K562 (cell line): ENCODE data around the gene NEDD9. TPM values are rescaled to one million over a fixed set of nuclear protein-coding genes. Genes with fewer than 3 reads are reported as not detected.

ENCODE experiments used
- ATAC-seq: fragments of 200-7000 bp; cut with Tn5 transposase; 3 replicates; pipeline ENCODE4 v1.9.1; 2020; ENCODE audit warnings: moderate library complexity
- BruUV-seq: library from RNA; stranded (reverse); fragments of 400-500 nt; replicated peaks from 2 replicates; lab custom pipeline; 2021; lab: Mats Ljungman, UMichigan
- CTCF ChIA-PET: fragments of 300-600 bp; formaldehyde crosslinking; extraction: SDS; loops from one replicate; lab custom pipeline; 2021; ENCODE audit warnings: low intra/inter-chr PET ratio; lab: Yijun Ruan, JAX
- POLR2A ChIA-PET: fragments of 300-600, 350-650 bp; sonication (Branson Sonifier 250); formaldehyde crosslinking; extraction: SDS; loops from one replicate; lab custom pipeline; 2021; ENCODE audit warnings: antibody characterized with exemption, inconsistent platforms; lab: Yijun Ruan, JAX
- DNase-seq, 4 experiments: peaks; one replicate each; pipeline versions ENCODE4 v3.0.0 to v3.0.0-alpha.2; 2011 to 2018; ENCODE audit warnings: low spot score in 3 of 4, mixed read lengths in 3 of 4; ENCODE audit errors: extremely low read depth in 1 of 4
- FAIRE-seq: peaks from 2 replicates; lab custom pipeline; 2011; peaks lifted over from hg19 to GRCh38; lab: Jason Lieb, UNC
- H2AFZ ChIP-seq: 2 replicates; pipeline ENCODE4 v1.6.0; 2011; ENCODE audit warnings: low read depth, low read length, control low read depth, inconsistent platforms
- H3K27ac ChIP-seq: fragments of 200-600 bp; 3 replicates; pipeline ENCODE4 v1.8.0; 2011; ENCODE audit warnings: low read depth, mild to moderate bottlenecking, control low read depth, inconsistent platforms, low read length, moderate library complexity, mixed read lengths; ENCODE audit errors: extremely low read depth
- H3K27me3 ChIP-seq, 2 experiments: fragments of 300-600 bp in 1 of 2; 2 replicates in 1 of 2; 3 replicates in 1 of 2; pipeline versions ENCODE4 v1.6.0 to v1.8.0; 2011; ENCODE audit warnings: inconsistent platforms in 2 of 2, low read length in 2 of 2, mild to moderate bottlenecking in 1 of 2, mixed read lengths in 1 of 2, moderate library complexity in 1 of 2; ENCODE audit not compliant: control insufficient read depth in 2 of 2, insufficient read depth in 2 of 2
- H3K36me3 ChIP-seq: fragments of 300-600 bp; 3 replicates; pipeline ENCODE4 v1.8.0; 2011; ENCODE audit warnings: mild to moderate bottlenecking, low read length, inconsistent platforms; ENCODE audit not compliant: control insufficient read depth, insufficient read depth
- H3K4me1 ChIP-seq, 2 experiments: fragments of 200-600 bp in 1 of 2; replicated peaks in 1 of 2; 2 replicates in 1 of 2; 3 replicates in 1 of 2; pipeline versions ENCODE4 v1.5.1 to v1.8.0; 2011; ENCODE audit warnings: inconsistent platforms in 2 of 2, low read length in 2 of 2, mild to moderate bottlenecking in 1 of 2, mixed read lengths in 1 of 2, moderate library complexity in 1 of 2; ENCODE audit not compliant: control insufficient read depth in 2 of 2, insufficient read depth in 2 of 2
- H3K4me2 ChIP-seq: 2 replicates; pipeline ENCODE4 v1.6.1; 2011; ENCODE audit warnings: low read length, control low read depth, inconsistent platforms, mixed read lengths; ENCODE audit not compliant: insufficient read depth
- H3K4me3 ChIP-seq: fragments of 200-600 bp; sonication (generic), shearing (Covaris generic); 2 replicates; pipeline ENCODE4 v1.5.1; 2016; ENCODE audit warnings: control low read depth, inconsistent platforms
- H3K79me2 ChIP-seq: fragments of 200-600 bp; 3 replicates; pipeline ENCODE4 v1.8.0; 2011; ENCODE audit warnings: low read length, inconsistent platforms; ENCODE audit not compliant: control insufficient read depth, insufficient read depth
- H3K9ac ChIP-seq, 2 experiments: 2 replicates each; pipeline versions ENCODE4 v1.6.0 to v1.6.1; 2011; ENCODE audit warnings: low read depth in 2 of 2, low read length in 2 of 2, control low read depth in 1 of 2, inconsistent platforms in 1 of 2, mild to moderate bottlenecking in 1 of 2, mixed read lengths in 1 of 2; ENCODE audit not compliant: insufficient read depth in 1 of 2
- H3K9me1 ChIP-seq: one replicate; pipeline ENCODE4 v1.6.0; 2011; ENCODE audit warnings: inconsistent platforms, mild to moderate bottlenecking, low read length, moderate library complexity; ENCODE audit not compliant: control insufficient read depth, insufficient read depth
- H3K9me3 ChIP-seq: replicated peaks from 2 replicates; pipeline ENCODE4 v1.5.1; 2011; ENCODE audit warnings: low read depth, low read length, inconsistent platforms; ENCODE audit not compliant: control insufficient read depth, insufficient read depth
- H4K20me1 ChIP-seq: replicated peaks from 2 replicates; pipeline ENCODE4 v1.6.1; 2011; ENCODE audit warnings: low read length, inconsistent platforms, mixed read lengths; ENCODE audit not compliant: control insufficient read depth, insufficient read depth
- FOS ChIP-seq: IDR thresholded peaks from 3 replicates; pipeline ENCODE4 v1.6.1; 2011; ENCODE audit not compliant: insufficient read length; ENCODE audit errors: extremely low read depth
- HCFC1 ChIP-seq: IDR thresholded peaks from 2 replicates; pipeline ENCODE4 v1.6.1; 2012; ENCODE audit warnings: low read depth, low read length, improper control_type of control experiment
- PHB2 ChIP-seq: fragments of 450-650 bp; IDR thresholded peaks from 2 replicates; pipeline ENCODE4 v1.6.1; 2017; ENCODE audit warnings: low read depth
- POU5F1 ChIP-seq: fragments of 150-350 bp; IDR thresholded peaks from 2 replicates; pipeline ENCODE4 v1.6.1; 2014; ENCODE audit warnings: borderline replicate concordance, low read length, low read depth, mild to moderate bottlenecking; ENCODE audit not compliant: partially characterized antibody
- RREB1 ChIP-seq: fragments of 250-450 bp; sonication (Bioruptor Pico); IDR thresholded peaks from 2 replicates; pipeline ENCODE4 v1.4.0; 2020
- YY1 ChIP-seq, 3 experiments: IDR thresholded peaks; 2 replicates each; pipeline ENCODE4 v1.6.1; 2011; ENCODE audit warnings: low read length in 2 of 3, mild to moderate bottlenecking in 2 of 3, moderate library complexity in 2 of 3, borderline replicate concordance in 1 of 3, control low read depth in 1 of 3, low read depth in 1 of 3; ENCODE audit not compliant: insufficient read depth in 3 of 3, insufficient replicate concordance in 2 of 3, control insufficient read depth in 1 of 3, insufficient read length in 1 of 3; ENCODE audit errors: extremely low read depth in 1 of 3
- WGBS: fragments of 100-300 bp; shearing (Covaris generic); methylation state at CpG from one replicate; pipeline ENCODE4 v1.1.6; 2016; ENCODE audit warnings: low coverage, mixed read lengths; ENCODE audit not compliant: insufficient coverage; ENCODE audit errors: missing lambda C conversion rate; 5-methylcytosine and 5-hydroxymethylcytosine counted together
- in situ Hi-C: fragments of 300-500 bp; cut with MboI; formaldehyde crosslinking; loops from 4 replicates; pipeline ENCODE4 v1.15.0; 2018; ENCODE audit warnings: inconsistent platforms, mixed read lengths
- intact Hi-C: fragments of 100-400 bp; cut with micrococcal nuclease; formaldehyde crosslinking; loops from 2 replicates; pipeline ENCODE4 v1.14.2; 2022
- polyA plus RNA-seq, 8 experiments: library from polyadenylated mRNA; depleted of rRNA in 4 of 8; stranded (reverse) in 5 of 8; unstranded in 3 of 8; fragments of >200 nt; fragmentation: Nextera tagmentation in 2 of 8; fragmentation: Illumina TruSeq in 1 of 8; extraction: Ambion mirVana in 2 of 8; extraction: Trizol in 1 of 8; gene quantifications; 2 replicates each; pipeline versions ENCODE4 v1.2.1 to v1.2.3, GENCODE V29; 2011 to 2014; ENCODE audit warnings: inconsistent platforms in 1 of 8, missing spikeins in 1 of 8
- total RNA-seq, 7 experiments: library from RNA; depleted of rRNA in 6 of 7; stranded (reverse); fragments of >200 nt in 6 of 7; fragmentation: Illumina TruSeq in 2 of 7; extraction: Trizol in 2 of 7; gene quantifications; 2 replicates each; pipeline versions ENCODE4 v1.2.1 to v1.2.3, GENCODE V29; 2011 to 2021; ENCODE audit warnings: low replicate concordance in 1 of 7
- TF ChIP-seq, protein P1 (sequence below): sonication (generic); IDR thresholded peaks from 2 replicates; pipeline ENCODE4 v1.6.1; 2016

NEDD9 gene
- total and polyA plus RNA-seq, 9 of the 15 experiments (the other 6 are each of a cell fraction or from before 2014, with no cell fraction given): 0.04 to 0.18 (median 0.15) TPM; not detected in 6

DNA sequence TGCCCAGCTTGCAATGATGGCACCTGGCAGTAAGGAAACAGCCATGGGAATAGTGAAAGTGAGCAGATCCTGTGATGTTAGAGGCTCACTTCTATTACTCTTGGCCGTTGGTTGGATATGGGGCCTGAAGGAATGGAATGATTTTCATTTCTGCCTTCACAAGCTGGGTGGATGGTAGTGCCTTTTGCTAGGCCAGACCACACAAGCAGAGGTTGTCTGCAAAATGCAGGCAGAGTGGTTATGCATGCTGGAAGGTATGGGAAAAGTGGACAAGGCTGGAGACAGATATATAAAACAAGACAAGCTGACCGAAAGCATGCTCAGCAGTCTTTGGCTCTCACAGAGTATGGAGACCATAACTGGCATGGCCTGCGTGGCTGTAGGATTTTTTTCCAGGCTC, 70.2 kb downstream of the NEDD9 start:
- in situ Hi-C loops: no loop called here

More for the DNA sequence above, 70.2 kb downstream of the NEDD9 start:
- 0% methylated on average over 3 of the region's 3 CpGs for WGBS
- no peaks in the 10 kb centered on the region for H3K36me3 ChIP-seq
- no TSS peak for BruUV-seq
- H2AFZ ChIP-seq: no peak overlapping the region
- DNase-seq (no peak), FAIRE-seq (no peak), ATAC-seq (no peak)
- no peak overlapping the region for H3K9ac ChIP-seq
- no peaks in the 10 kb centered on the region for H4K20me1 ChIP-seq
- intact Hi-C loops: no loop called here
- TF ChIP-seq YY1 (IDR thresholded peaks at IDR 0.05; ENCODE audit: borderline replicate concordance in 1 of 3, control insufficient read depth in 1 of 3, extremely low read depth in 1 of 3, insufficient read depth in 3 of 3, insufficient read length in 1 of 3, insufficient replicate concordance in 2 of 3, low read depth in 1 of 3, low read length in 2 of 3): no peak
- no peak for TF ChIP-seq RREB1 (CRISPR knock-in tag)
- no peak for TF ChIP-seq HCFC1
- TF ChIP-seq, protein P1, sequence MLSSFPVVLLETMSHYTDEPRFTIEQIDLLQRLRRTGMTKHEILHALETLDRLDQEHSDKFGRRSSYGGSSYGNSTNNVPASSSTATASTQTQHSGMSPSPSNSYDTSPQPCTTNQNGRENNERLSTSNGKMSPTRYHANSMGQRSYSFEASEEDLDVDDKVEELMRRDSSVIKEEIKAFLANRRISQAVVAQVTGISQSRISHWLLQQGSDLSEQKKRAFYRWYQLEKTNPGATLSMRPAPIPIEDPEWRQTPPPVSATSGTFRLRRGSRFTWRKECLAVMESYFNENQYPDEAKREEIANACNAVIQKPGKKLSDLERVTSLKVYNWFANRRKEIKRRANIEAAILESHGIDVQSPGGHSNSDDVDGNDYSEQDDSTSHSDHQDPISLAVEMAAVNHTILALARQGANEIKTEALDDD: no peak
- TF ChIP-seq FOS: no peak
- no peak for TF ChIP-seq PHB2
- no peak for TF ChIP-seq POU5F1
- no peak overlapping the region for H3K4me2 ChIP-seq
- no peaks in the 10 kb centered on the region for H3K79me2 ChIP-seq
- peaks cover 15 to 32% of the 10 kb centered on the region in 2 experiments for H3K27me3 ChIP-seq
- no peaks in the 10 kb centered on the region for H3K9me3 ChIP-seq
- ChIA-PET CTCF (no interaction called here), POLR2A (no interaction called here)
- no peak overlapping the region for H3K4me3 ChIP-seq
- H3K9me1 ChIP-seq: no peaks in the 10 kb centered on the region
- no peak overlapping the region for H3K27ac ChIP-seq
- no peaks in the 10 kb centered on the region for H3K4me1 ChIP-seq
